PC-9 (cell line): ENCODE data around the gene UTRN. TPM values are rescaled to one million over a fixed set of nuclear protein-coding genes. Genes with fewer than 3 reads are reported as not detected.
A peak's percentile ranks its signal among the peaks of the same experiment; 100 is the strongest.

Experiments
- BruUV-seq: library from RNA; stranded (reverse); fragments of 400-500 nt; replicated peaks from 2 replicates; lab custom pipeline; 2021; lab: Mats Ljungman, UMichigan
- CTCF ChIA-PET: fragments of 300-600 bp; sonication (Branson Sonifier 250); formaldehyde crosslinking; loops from one replicate; lab custom pipeline; 2022; ENCODE audit warnings: antibody characterized with exemption; lab: Charles Lee
- POLR2A ChIA-PET: fragments of 300-600 bp; sonication (Branson Sonifier 250); formaldehyde crosslinking; loops from one replicate; lab custom pipeline; 2022; ENCODE audit warnings: antibody characterized with exemption; ENCODE audit not compliant: unreplicated experiment; lab: Charles Lee
- DNase-seq, 2 experiments: peaks; one replicate each; pipeline versions ENCODE4 v3.0.0 to v3.0.0-alpha.2; 2015 to 2022; ENCODE audit warnings: mixed read lengths in 1 of 2
- H2AFZ ChIP-seq: fragments of 200-600 bp; sonication (generic); 2 replicates; pipeline ENCODE4 v1.8.1; 2017; ENCODE audit warnings: antibody characterized with exemption
- H3F3A ChIP-seq: fragments of 200-600 bp; sonication (generic); 2 replicates; pipeline ENCODE4 v1.8.1; 2017; ENCODE audit warnings: antibody characterized with exemption, mild to moderate bottlenecking, low read depth; ENCODE audit not compliant: insufficient read depth
- H3K27ac ChIP-seq: fragments of 200-600 bp; sonication (generic); 2 replicates; pipeline ENCODE4 v1.6.1; 2016; ENCODE audit warnings: mixed run types
- H3K27me3 ChIP-seq: fragments of 200-600 bp; sonication (generic); 2 replicates; pipeline ENCODE4 v1.6.1; 2016; ENCODE audit warnings: low read depth, mixed run types; ENCODE audit not compliant: insufficient read depth
- H3K36me3 ChIP-seq: fragments of 200-600 bp; sonication (generic); 2 replicates; pipeline ENCODE4 v1.6.1; 2016; ENCODE audit warnings: low read depth, mixed run types
- H3K4me1 ChIP-seq: fragments of 200-600 bp; sonication (generic); replicated peaks from 2 replicates; pipeline ENCODE4 v1.6.1; 2016; ENCODE audit warnings: mixed run types; ENCODE audit not compliant: insufficient read depth
- H3K4me2 ChIP-seq: fragments of 200-600 bp; sonication (generic); 2 replicates; pipeline ENCODE4 v1.6.1; 2017; ENCODE audit warnings: mixed run types
- H3K4me3 ChIP-seq: fragments of 200-600 bp; sonication (generic); 2 replicates; pipeline ENCODE4 v1.6.1; 2016; ENCODE audit warnings: mixed run types
- H3K79me2 ChIP-seq: fragments of 200-600 bp; sonication (generic); 2 replicates; pipeline ENCODE4 v1.6.1; 2017; ENCODE audit warnings: low read depth, mixed run types
- H3K9me2 ChIP-seq: fragments of 200-600 bp; sonication (generic); 2 replicates; pipeline ENCODE4 v1.8.1; 2017; ENCODE audit warnings: mild to moderate bottlenecking; ENCODE audit not compliant: insufficient read depth
- H3K9me3 ChIP-seq: fragments of 200-600 bp; sonication (generic); 2 replicates; pipeline ENCODE4 v1.8.1; 2016; ENCODE audit warnings: low read depth; ENCODE audit not compliant: insufficient read depth
- H4K20me1 ChIP-seq: fragments of 200-600 bp; sonication (generic); 2 replicates; pipeline ENCODE4 v1.8.1; 2017; ENCODE audit not compliant: insufficient read depth
- CTCF ChIP-seq: fragments of 200-600 bp; sonication (generic); conservative IDR thresholded peaks from 2 replicates; pipeline ENCODE4 v1.6.1; 2017; ENCODE audit warnings: mixed run types, antibody characterized with exemption, mild to moderate bottlenecking, moderate library complexity
- EZH2 ChIP-seq: fragments of 200-600 bp; sonication (generic); IDR thresholded peaks from 2 replicates; pipeline ENCODE4 v1.8.0; 2017; ENCODE audit warnings: antibody characterized with exemption, low read depth
- intact Hi-C: fragments of 100-400 bp; cut with micrococcal nuclease; formaldehyde crosslinking; loops from one replicate; pipeline ENCODE4 v1.10.0; 2022; ENCODE audit not compliant: unreplicated experiment
- total RNA-seq: library from RNA; stranded (reverse); gene quantifications from 2 replicates; pipeline ENCODE4 v1.2.3, GENCODE V29; 2021

UTRN gene
- total RNA-seq, 1 experiment from 2014 or later, result 125 TPM

GRCh38 chr6:144277174-144277573, 8.0 kb upstream of the UTRN start:
- CTCF ChIA-PET, result no interaction called here

GRCh38 chr6:144277605-144278227, 7.4 kb upstream of the UTRN start:
- no peak overlapping the region for H3K27ac ChIP-seq
- H3K4me3 ChIP-seq, result no peak overlapping the region
- no peaks in the 10 kb centered on the region for H3K9me2 ChIP-seq
- no peaks in the 10 kb centered on the region for H4K20me1 ChIP-seq
- H3F3A ChIP-seq, result peaks cover 15% of the 10 kb centered on the region; the same call in 1 of the 2 replicates
- H3K9me3 ChIP-seq, result no peaks in the 10 kb centered on the region
- H2AFZ ChIP-seq, result no peak overlapping the region
- H3K36me3 ChIP-seq, result no peaks in the 10 kb centered on the region
- H3K79me2 ChIP-seq, result no peaks in the 10 kb centered on the region
- DNase-seq, result no peak
- no TSS peak for BruUV-seq
- H3K27me3 ChIP-seq, result no peaks in the 10 kb centered on the region
- TF ChIP-seq EZH2, result no peak
- TF ChIP-seq CTCF, result no peak
- intact Hi-C loops, result no loop called here
- ChIA-PET CTCF (no interaction called here), POLR2A (interaction anchor here (0.6 to 0.7 kb wide), 2 partner anchors 8 to 74 kb away, joined by 8 to 18 read pairs; partner anchors contain the start of gene UTRN)
- peaks cover 16% of the 10 kb centered on the region for H3K4me1 ChIP-seq
- H3K4me2 ChIP-seq, result no peak overlapping the region

More at GRCh38 chr6:144277174-144277573, 8.0 kb upstream of the UTRN start:
- Histone ChIP-seq H3K36me3 (no peaks in the 10 kb centered on the region), H3K9me3 (no peaks in the 10 kb centered on the region), H3K27me3 (no peaks in the 10 kb centered on the region), H2AFZ (no peak overlapping the region), H3K27ac (no peak overlapping the region), H3K4me3 (no peak overlapping the region), H4K20me1 (no peaks in the 10 kb centered on the region), H3K4me2 (no peak overlapping the region), H3K79me2 (no peaks in the 10 kb centered on the region), H3F3A (peaks cover 15% of the 10 kb centered on the region; the same call in 1 of the 2 replicates), H3K4me1 (peaks cover 16% of the 10 kb centered on the region), H3K9me2 (no peaks in the 10 kb centered on the region)
- intact Hi-C loops, result no loop called here
- POLR2A ChIA-PET, result interaction anchor here (0.6 to 0.7 kb wide), 2 partner anchors 8 to 73 kb away, joined by 8 to 18 read pairs; partner anchors contain the start of gene UTRN
- TF ChIP-seq CTCF, result no peak
- TF ChIP-seq EZH2, result no peak
- no TSS peak for BruUV-seq
- no peak for DNase-seq

- H3K4me2 ChIP-seq, result peak overlapping the region; percentile 30
- POLR2A ChIA-PET, result interaction anchor here (0.5 to 0.8 kb wide), 5 partner anchors 8 to 1454 kb away, joined by 5 to 14 read pairs (median 7); no protein-coding TSS in a partner anchor
- peak; percentile 65 to 81 for DNase-seq
- no peaks in the 10 kb centered on the region for H3K9me2 ChIP-seq
- CTCF ChIA-PET, result interaction anchor here (0.5 to 0.7 kb wide), 2 partner anchors 25 to 165 kb away, joined by 4 to 7 read pairs; no protein-coding TSS in a partner anchor
- no peaks in the 10 kb centered on the region for H3K36me3 ChIP-seq
- no peak overlapping the region for H3K27ac ChIP-seq
- no peaks in the 10 kb centered on the region for H3K9me3 ChIP-seq
- intact Hi-C loops, result no loop called here
- H3K4me1 ChIP-seq, result peaks cover 27% of the 10 kb centered on the region
- H3K4me3 ChIP-seq, result no peak overlapping the region
- H2AFZ ChIP-seq, result no peak overlapping the region
- H3K27me3 ChIP-seq, result no peaks in the 10 kb centered on the region
- no peaks in the 10 kb centered on the region for H4K20me1 ChIP-seq
- BruUV-seq, result no TSS peak
- H3K79me2 ChIP-seq, result no peaks in the 10 kb centered on the region
- TF ChIP-seq CTCF, result no peak
- TF ChIP-seq EZH2, result no peak
- peaks cover 18% of the 10 kb centered on the region; the same call in 1 of the 2 replicates for H3F3A ChIP-seq
These were observed 6.3 kb upstream of the UTRN start for GRCh38 chr6:144278659-144279314.
